ENCODE results near the gene IGF2R.

IGF2R gene

GRCh38 chr6:160007611-160008010, 38.7 kb downstream of the IGF2R start:
- no peaks in the 10 kb centered on the region for H4K20me1 ChIP-seq (ENCODE audit: insufficient read depth, low read length)
- H3K79me2 ChIP-seq (ENCODE audit: low read length), result peaks cover 87% of the 10 kb centered on the region

GRCh38 chr6:160010067-160010466, 41.2 kb downstream of the IGF2R start:
- Histone ChIP-seq H3K4me2 (ENCODE audit: low read depth, low read length) (no peak overlapping the region), H4K20me1 (ENCODE audit: insufficient read depth, low read length) (no peaks in the 10 kb centered on the region), H3K9ac (ENCODE audit: low read length) (no peak overlapping the region), H3K9me3 (replicated peaks; ENCODE audit: insufficient read depth, low read length) (no peaks in the 10 kb centered on the region), H3K27ac (ENCODE audit: low read length) (no peak overlapping the region), H3K27me3 (replicated peaks; ENCODE audit: insufficient read depth, low read length) (no peaks in the 10 kb centered on the region), H3K9me2 (replicated peaks; ENCODE audit: insufficient read depth, low read length) (no peaks in the 10 kb centered on the region), H3K36me3 (replicated peaks; ENCODE audit: insufficient read depth, low read length) (no peaks in the 10 kb centered on the region), H3K79me2 (ENCODE audit: low read length) (peaks cover 80% of the 10 kb centered on the region), H2AFZ (ENCODE audit: low read length) (no peak overlapping the region), H3F3A (ENCODE audit: insufficient read depth, low read length) (no peaks in the 10 kb centered on the region), H3K4me3 (ENCODE audit: low read length) (no peak overlapping the region), H3K4me1 (ENCODE audit: low read length) (0 out of 2 replicates have a peak, but pooled peaks cover 3% of the 10 kb centered on the region)
- TF ChIP-seq CTCF (IDR thresholded peaks at IDR 0.05; ENCODE audit: low read length), result no peak
- no peak for TF ChIP-seq EZH2phosphoT487 (IDR thresholded peaks at IDR 0.05; ENCODE audit: low read length)
- TF ChIP-seq EZH2 (optimal IDR thresholded peaks at IDR 0.05; ENCODE audit: low read depth, low read length), result no peak
- DNase-seq, result no peak

More at GRCh38 chr6:160007611-160008010, 38.7 kb downstream of the IGF2R start:
- TF ChIP-seq EZH2 (optimal IDR thresholded peaks at IDR 0.05; ENCODE audit: low read depth, low read length) (no peak), EZH2phosphoT487 (IDR thresholded peaks at IDR 0.05; ENCODE audit: low read length) (no peak), CTCF (IDR thresholded peaks at IDR 0.05; ENCODE audit: low read length) (no peak)
- no peaks in the 10 kb centered on the region for H3K4me1 ChIP-seq (ENCODE audit: low read length)
- no peaks in the 10 kb centered on the region for H3K36me3 ChIP-seq (replicated peaks; ENCODE audit: insufficient read depth, low read length)
- no peaks in the 10 kb centered on the region for H3F3A ChIP-seq (ENCODE audit: insufficient read depth, low read length)
- H3K9me2 ChIP-seq (replicated peaks; ENCODE audit: insufficient read depth, low read length), result no peaks in the 10 kb centered on the region
- H3K9ac ChIP-seq (ENCODE audit: low read length), result no peak overlapping the region
- no peak overlapping the region for H3K4me2 ChIP-seq (ENCODE audit: low read depth, low read length)
- H3K9me3 ChIP-seq (replicated peaks; ENCODE audit: insufficient read depth, low read length), result no peaks in the 10 kb centered on the region
- H3K27me3 ChIP-seq (replicated peaks; ENCODE audit: insufficient read depth, low read length), result no peaks in the 10 kb centered on the region
- no peak overlapping the region for H3K4me3 ChIP-seq (ENCODE audit: low read length)
- DNase-seq, result no peak
- no peak overlapping the region for H2AFZ ChIP-seq (ENCODE audit: low read length)
- no peak overlapping the region for H3K27ac ChIP-seq (ENCODE audit: low read length)

- no peaks in the 10 kb centered on the region for H3F3A ChIP-seq (ENCODE audit: insufficient read depth, low read length)
- peaks cover 51% of the 10 kb centered on the region for H3K79me2 ChIP-seq (ENCODE audit: low read length)
- no peaks in the 10 kb centered on the region for H3K27me3 ChIP-seq (replicated peaks; ENCODE audit: insufficient read depth, low read length)
- H3K9me3 ChIP-seq (replicated peaks; ENCODE audit: insufficient read depth, low read length), result no peaks in the 10 kb centered on the region
- H3K4me2 ChIP-seq (ENCODE audit: low read depth, low read length), result no peak overlapping the region
- 0 out of 2 replicates have a peak, but pooled peaks cover 3% of the 10 kb centered on the region for H3K4me1 ChIP-seq (ENCODE audit: low read length)
- no peaks in the 10 kb centered on the region for H3K36me3 ChIP-seq (replicated peaks; ENCODE audit: insufficient read depth, low read length)
- H3K9ac ChIP-seq (ENCODE audit: low read length), result no peak overlapping the region
- TF ChIP-seq EZH2 (optimal IDR thresholded peaks at IDR 0.05; ENCODE audit: low read depth, low read length), result no peak
- TF ChIP-seq EZH2phosphoT487 (IDR thresholded peaks at IDR 0.05; ENCODE audit: low read length), result no peak
- TF ChIP-seq CTCF (IDR thresholded peaks at IDR 0.05; ENCODE audit: low read length), result no peak
- no peak overlapping the region for H3K27ac ChIP-seq (ENCODE audit: low read length)
- no peaks in the 10 kb centered on the region for H4K20me1 ChIP-seq (ENCODE audit: insufficient read depth, low read length)
- no peak overlapping the region for H2AFZ ChIP-seq (ENCODE audit: low read length)
- no peak for DNase-seq
- no peak overlapping the region for H3K4me3 ChIP-seq (ENCODE audit: low read length)
- no peaks in the 10 kb centered on the region for H3K9me2 ChIP-seq (replicated peaks; ENCODE audit: insufficient read depth, low read length)
Measured at GRCh38 chr6:160013987-160014868, 45.3 kb downstream of the IGF2R start.

Data from MM.1S (cell line).